Renal cortex interstitium (tissue), 11 donors: Measurements from ENCODE around the gene DLGAP1. TPM values are rescaled to one million over a fixed set of nuclear protein-coding genes. Genes with fewer than 3 reads are reported as not detected.

Source experiments
- DNase-seq, 11 donors: peaks; one replicate each; pipeline ENCODE4 v3.0.0-alpha.2; 2013; ENCODE audit warnings: low read depth in 9 of 11, low spot score in 4 of 11; ENCODE audit errors: extremely low read depth in 1 of 11
- polyA plus RNA-seq, 3 donors: library from polyadenylated mRNA; unstranded; fragments of 120-200 nt; gene quantifications; one replicate each; pipeline ENCODE4 v1.2.1, GENCODE V29; 2013; ENCODE audit not compliant: insufficient read length in 3 of 3

The DLGAP1 gene
- polyA plus RNA-seq, 3 donors, result 4.6 to 6.1 (median 5.9) TPM

DNA sequence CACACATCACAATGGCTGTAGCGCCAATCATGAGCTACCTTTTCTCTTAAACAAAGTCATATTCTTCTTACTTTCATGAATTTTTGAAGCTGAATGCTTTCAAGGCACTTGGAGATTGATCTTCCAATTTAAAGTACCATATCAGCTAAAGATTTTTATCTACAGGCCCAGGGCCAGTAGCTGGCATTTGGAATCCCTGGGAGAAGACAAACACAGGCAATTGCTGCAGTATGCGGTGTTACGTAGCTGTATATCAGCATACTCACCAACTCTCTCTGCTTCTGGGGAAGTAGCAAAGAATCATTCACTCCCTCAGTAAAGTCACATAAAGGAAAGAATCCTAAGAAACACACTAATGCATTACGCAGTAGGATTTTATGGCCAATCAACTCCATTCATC is 202.3 kb downstream of the DLGAP1 start:
- no peak for DNase-seq

DNA sequence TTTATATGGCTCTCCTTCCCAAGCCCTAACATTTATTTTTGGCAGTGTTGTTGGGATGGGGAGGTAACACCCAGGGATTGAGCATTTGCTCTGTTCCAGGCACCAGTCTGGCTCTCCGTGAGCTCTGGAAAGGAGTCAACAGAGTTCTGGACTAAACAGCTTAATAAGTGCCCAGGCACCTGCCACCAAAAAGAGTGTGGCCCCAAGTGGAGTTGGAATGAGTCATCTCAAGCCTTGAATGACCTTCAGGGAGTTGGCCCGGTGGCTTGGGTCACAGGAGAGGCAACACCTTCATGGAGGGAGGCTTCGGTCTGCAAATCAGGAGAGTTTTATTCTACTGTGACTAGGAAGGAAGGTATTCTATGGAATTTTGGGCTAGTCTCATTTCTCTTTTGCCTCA is 203.2 kb downstream of the DLGAP1 start:
- DNase-seq, result no peak

DNA sequence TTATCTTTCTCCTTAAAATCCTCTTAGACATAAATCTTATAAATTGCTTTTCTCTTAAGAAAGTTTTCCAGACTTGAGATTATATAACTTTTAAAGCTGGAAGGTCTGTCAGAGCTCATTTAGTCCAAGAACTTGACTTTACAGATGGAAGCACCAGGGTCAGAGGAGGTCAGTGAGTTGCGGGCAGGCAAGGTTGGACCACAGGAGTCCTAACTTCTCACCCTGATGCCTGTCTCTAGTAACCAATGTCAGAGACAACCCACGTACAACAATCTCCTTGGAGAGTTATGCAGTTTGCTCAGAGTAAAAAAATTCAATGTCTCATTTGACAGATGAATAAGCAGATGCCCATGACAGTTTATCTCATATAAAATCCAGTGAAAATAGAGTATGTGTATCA is 203.9 kb downstream of the DLGAP1 start:
- DNase-seq, result no peak

DNA sequence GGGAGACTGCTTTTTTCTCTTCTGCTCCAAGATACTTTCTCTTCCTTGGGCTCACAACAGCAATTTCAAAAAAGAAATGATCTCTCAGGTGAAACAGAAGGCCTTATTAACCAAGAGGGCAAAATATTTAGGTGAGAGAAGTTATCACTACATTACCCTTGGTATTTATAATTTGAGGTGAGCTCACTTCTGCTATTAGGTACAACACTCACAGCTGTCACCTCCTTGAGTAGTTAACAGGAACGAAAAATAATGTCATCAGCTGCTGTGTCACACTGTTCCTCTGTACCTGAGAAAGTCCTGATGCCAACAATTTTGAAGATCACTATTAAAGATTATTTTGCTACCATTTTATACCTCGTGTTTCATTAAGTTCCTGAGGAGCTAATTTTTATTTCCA is 205.0 kb downstream of the DLGAP1 start:
- DNase-seq, result no peak

- DNase-seq, result no peak
These were observed 206.4 kb downstream of the DLGAP1 start for GRCh38 chr18:4248686-4249085.

DNA sequence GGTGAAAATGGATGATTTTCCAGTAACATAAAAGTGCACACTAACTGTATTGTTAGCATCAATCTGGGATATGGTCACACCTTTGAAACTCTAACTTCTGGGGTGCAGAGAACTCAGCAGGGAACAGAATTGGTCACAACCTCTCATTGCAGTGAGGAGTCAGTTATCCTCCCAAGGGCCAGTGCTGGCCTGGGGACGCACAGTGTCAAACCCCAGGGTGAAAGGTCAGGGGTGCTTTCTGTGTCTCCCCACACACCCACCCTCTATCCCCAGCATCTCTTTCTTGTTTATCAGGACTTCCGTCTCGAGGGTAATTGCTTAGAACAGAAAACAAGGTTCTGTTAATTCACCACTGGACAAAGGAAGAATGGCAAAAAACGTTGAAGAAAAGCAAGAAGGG is 208.7 kb downstream of the DLGAP1 start:
- DNase-seq, result no peak

GRCh38 chr18:4245456-4245855 is 209.7 kb downstream of the DLGAP1 start:
- no peak for DNase-seq

- no peak for DNase-seq
These were observed 212.5 kb downstream of the DLGAP1 start for GRCh38 chr18:4242431-4243161.

DNA sequence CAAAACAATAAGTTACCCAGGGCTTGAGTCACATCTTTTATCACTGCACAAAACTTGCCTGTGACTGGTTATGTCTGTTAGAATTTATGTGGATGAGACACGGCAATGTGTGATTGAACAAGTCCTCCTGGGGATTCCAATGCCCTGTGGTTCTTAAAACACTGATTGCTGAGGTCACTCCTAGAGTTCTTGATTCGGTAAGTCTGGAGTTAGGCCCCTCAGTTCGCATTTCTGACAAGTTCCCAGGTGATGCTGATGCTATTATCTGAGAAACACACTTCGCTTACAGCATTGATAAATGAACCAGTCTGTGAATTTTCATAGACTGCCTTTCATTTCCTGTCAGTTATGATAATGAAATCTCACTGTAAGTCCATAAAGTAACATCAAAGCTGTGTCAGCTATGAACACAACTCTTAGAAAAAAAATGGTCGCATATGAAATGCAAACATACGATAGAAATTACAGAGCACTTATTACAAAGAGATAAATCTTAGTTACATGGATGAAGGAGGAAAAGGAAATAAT is 214.0 kb downstream of the DLGAP1 start:
- DNase-seq, result no peak

DNA sequence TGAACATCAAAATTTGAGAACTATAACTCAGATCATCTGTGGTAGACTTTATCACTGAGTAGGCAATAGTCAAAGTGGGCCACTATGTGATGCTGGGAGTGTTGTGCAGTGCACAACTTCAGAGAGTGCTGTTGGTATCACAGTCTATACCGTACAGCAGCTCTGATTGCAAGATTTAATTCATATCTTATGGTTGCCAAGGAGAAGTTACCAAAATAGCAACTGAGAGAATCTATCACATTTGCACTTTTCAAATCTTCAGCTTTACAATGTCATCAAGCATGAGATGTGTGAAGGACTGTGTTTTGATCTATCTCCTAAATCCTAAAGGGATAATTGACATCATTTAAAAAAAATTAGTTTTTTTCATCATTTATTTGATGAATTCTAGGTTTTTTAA is 216.1 kb downstream of the DLGAP1 start:
- DNase-seq, result no peak

GRCh38 chr18:4237664-4238041 is 217.5 kb downstream of the DLGAP1 start:
- no peak for DNase-seq

DNA sequence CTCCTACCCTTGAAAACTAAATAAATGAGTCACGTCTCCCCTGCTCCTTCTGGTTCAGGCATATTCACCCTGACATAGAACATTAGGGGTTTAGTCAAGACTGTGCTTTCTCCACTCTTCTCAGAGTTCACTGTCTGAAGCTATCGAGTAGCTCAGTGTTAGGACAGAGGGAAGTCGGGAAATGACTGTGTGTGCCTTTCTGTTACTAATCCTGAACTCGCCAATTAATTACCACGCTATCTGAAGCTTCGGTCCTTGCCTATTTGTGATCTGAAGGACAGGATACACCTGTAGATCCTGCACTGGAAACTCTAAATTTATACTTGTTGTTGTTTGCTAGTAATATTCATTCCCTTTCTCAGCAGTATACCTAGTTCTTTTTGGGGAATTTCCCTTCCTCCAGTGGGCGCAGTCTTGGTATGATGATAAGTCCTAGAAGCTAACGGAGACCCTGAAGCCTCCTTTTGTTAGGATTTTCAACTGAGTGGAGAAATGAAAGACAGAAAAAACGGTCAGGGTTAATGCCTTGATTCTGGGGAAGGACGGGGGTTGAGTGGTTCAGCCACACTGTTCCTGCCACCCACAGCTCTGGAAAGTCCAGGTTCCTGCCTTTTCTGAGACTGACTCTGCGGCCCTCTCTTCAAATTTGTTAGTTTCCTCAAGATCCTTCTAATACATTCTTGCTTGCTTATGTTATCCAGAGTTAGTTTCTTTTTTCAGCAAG is 218.0 kb downstream of the DLGAP1 start:
- DNase-seq, result no peak

DNA sequence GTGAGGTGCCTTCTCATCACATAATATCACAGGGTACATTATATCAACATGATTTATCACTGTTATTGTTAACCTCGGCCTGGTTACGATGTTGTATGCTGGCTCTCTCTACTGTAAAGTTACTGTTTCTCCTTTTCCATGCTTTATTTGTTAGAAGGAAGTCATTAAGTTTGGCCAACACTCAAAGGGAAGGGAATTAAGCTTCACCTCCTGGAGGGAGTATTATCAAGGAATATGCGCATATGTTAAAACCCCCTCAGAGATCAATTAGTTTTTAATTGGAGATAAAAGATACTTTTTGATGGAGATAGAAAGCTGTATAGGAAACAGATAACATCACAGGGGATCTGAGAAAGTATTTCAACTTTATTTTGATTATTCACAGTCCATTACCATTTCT is 221.6 kb downstream of the DLGAP1 start:
- no peak for DNase-seq

DNA sequence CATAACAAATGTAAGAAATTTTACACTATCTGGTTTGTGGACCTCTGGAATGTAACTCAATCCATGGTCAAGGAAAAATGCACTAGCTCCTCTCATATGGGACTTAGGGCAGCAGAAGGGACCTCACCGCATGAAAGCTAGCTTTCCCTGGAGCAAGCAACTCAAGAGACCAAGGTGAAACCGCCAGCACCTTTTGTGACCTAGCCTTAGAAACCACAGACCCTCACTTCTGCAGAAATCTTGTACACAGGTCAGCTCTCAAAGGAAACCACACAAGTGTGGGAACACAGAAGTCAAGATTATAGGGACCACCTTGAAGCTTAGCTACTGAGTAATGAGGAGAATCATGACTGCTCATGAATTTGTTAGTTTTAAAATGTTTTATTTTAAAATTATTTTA is 222.5 kb downstream of the DLGAP1 start:
- DNase-seq, result no peak

DNA sequence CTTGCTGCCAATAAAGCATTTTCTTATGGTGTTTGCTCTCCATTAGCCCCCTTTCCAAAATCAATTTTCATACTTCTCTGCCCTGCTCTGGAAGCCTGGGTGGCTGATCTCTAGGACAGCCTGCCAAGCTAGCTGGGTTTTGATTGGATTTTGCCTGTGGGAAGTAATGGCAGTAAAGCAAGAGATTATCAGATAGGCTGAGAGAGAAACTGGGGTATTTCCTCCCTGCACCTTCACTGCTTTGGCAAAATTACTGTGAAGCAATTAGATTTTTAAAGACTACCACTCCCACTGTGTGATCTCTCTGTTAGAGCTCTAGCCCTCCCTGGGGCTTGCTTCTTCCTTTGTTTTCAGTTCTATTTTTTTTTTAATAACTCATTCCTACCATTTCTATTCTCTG is 223.8 kb downstream of the DLGAP1 start:
- no peak for DNase-seq

- DNase-seq, result no peak
These were observed 224.5 kb downstream of the DLGAP1 start for GRCh38 chr18:4230450-4231168.

DNA sequence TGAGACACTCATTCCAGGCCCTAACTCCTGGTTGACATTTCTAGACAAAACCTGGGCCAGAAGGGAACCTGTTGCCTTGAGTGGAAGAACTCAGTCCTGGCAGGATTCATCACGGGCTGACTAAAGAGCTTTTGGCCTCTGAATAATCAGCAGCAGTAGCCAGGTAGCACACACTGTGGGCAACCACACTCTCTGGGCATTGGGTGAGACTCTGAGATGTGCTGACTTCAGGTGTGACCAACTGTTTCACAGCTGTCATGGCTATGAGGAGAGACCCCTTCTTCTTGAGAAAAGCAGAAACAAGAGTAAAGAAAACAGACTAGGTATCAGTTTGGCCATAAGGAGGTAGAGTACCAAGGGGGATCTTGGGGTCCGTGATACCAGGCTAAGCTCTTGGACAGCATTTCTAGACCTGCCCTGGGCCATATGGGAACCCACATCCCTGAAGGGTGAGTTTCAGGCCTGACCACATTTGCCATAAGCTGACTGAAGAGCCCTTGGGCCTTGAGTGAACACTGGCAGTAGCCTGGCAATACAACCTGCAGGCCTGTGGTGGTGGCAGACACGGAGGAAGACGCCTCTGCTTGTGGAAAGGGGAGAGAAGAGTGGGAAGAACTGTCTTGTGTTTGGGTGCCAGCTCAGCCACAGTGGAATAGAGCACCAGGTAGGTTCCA is 230.9 kb downstream of the DLGAP1 start:
- no peak for DNase-seq

DNA sequence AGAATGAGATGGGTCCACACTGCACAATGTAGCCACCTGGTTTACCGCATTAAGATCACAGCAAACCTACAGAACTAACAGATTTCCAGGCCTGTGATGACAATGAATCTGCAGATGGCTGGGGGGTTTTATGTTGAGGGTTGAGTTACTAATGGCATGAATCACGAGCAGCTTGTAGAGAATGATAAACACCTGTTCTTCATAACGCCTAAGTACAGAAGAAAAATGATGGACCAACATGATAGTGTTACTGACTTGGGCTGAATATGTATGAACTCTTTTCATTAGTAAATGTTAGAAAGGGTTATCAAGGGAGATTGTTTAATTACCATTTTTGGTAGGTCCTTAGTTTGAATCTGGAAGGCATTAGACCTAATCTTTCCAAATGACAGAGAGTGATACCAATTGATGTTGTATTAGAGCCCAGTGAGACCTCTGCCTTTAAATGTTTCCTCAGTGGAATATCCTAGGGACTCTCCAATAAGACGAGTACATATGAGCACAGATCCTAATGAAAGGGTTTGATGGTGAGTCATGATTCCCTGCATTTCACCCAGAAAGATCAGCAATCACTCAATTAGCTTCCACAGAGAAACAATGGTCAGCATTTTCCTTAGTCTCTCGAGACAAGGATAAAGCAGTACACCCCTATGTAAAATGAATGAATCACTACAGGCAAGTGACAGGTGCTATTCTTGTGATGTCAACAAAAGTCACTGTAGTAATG is 243.8 kb downstream of the DLGAP1 start:
- no peak for DNase-seq

GRCh38 chr18:4208366-4208765 is 246.7 kb downstream of the DLGAP1 start:
- DNase-seq, result no peak
